Measurements from ENCODE around the gene PARD6G.

GRCh38 chr18:80259610-80260009 lies 12.3 kb upstream of the PARD6G start:
- TF ChIP-seq CTCF (IDR thresholded peaks at IDR 0.05), result no peak
- TF ChIP-seq EP300 (IDR thresholded peaks at IDR 0.05), result no peak

Measured in upper lobe of left lung (tissue), 4 donors.